ENCODE results near the gene MYRIP. TPM values are rescaled to one million over a fixed set of nuclear protein-coding genes. Genes with fewer than 3 reads are reported as not detected.

Gene MYRIP
- total RNA-seq, 1 experiment from 2014 or later, result 1.6 TPM

GRCh38 chr3:40292637-40293349, 483.4 kb downstream of the MYRIP start (continued):
- TF ChIP-seq ZNF532 (CRISPR knock-in tag; IDR thresholded peaks at IDR 0.05; ENCODE audit: borderline replicate concordance) (no peak), CREM (CRISPR knock-in tag; IDR thresholded peaks at IDR 0.05) (0 out of 2 replicates have a peak, but pooled peaks have one; percentile 23), CDX4 (CRISPR knock-in tag; IDR thresholded peaks at IDR 0.05; ENCODE audit: borderline replicate concordance) (no peak), TEAD1 (CRISPR knock-in tag; IDR thresholded peaks at IDR 0.05) (0 out of 2 replicates have a peak, but pooled peaks have one; percentile 17), IRF2 (CRISPR knock-in tag; IDR thresholded peaks at IDR 0.05; ENCODE audit: borderline replicate concordance, low read depth) (no peak)

- ChIA-PET CTCF (interaction anchor here (1.2 to 2.0 kb wide), 2 partner anchors 15 to 113 kb away, joined by 3 to 8 read pairs; partner anchors contain the start of gene EIF1B), POLR2A (interaction anchor here (0.5 kb wide), 1 partner anchor 47 kb away, joined by 5 read pairs; no protein-coding TSS in a partner anchor)
- Mint-ChIP-seq H3K4me3 (no peak overlapping the region), H3K27ac (no peak overlapping the region), H3K9me3 (no peaks in the 10 kb centered on the region), H3K4me1 (peaks cover 39% of the 10 kb centered on the region), H3K27me3 (ENCODE audit: low read depth) (no peaks in the 10 kb centered on the region), H3K36me3 (no peaks in the 10 kb centered on the region)
- TF ChIP-seq ERG (CRISPR knock-in tag; IDR thresholded peaks at IDR 0.05), result no peak
- TF ChIP-seq PRDM15 (CRISPR knock-in tag; IDR thresholded peaks at IDR 0.05), result no peak
- no peak for TF ChIP-seq ZNF317 (CRISPR knock-in tag; IDR thresholded peaks at IDR 0.05; ENCODE audit: borderline replicate concordance, low read depth)
- TF ChIP-seq ZNF263 (CRISPR knock-in tag; IDR thresholded peaks at IDR 0.05; ENCODE audit: low read depth), result no peak
- TF ChIP-seq ZNF219 (CRISPR knock-in tag; IDR thresholded peaks at IDR 0.05; ENCODE audit: borderline replicate concordance), result no peak
- ATAC-seq (no peak), DNase-seq (ENCODE audit: low spot score) (no peak)
These were observed 485.0 kb downstream of the MYRIP start for GRCh38 chr3:40294434-40294833.

- ChIA-PET POLR2A (no interaction called here), CTCF (no interaction called here)
- Mint-ChIP-seq H3K4me1 (peaks cover 7% of the 10 kb centered on the region), H3K27ac (no peak overlapping the region), H3K4me3 (no peak overlapping the region), H3K27me3 (ENCODE audit: low read depth) (no peaks in the 10 kb centered on the region), H3K36me3 (no peaks in the 10 kb centered on the region), H3K9me3 (peaks cover 9% of the 10 kb centered on the region; the same call in 1 of the 2 replicates)
- DNase-seq (ENCODE audit: low spot score) (no peak), ATAC-seq (no peak)
- TF ChIP-seq ELF4 (CRISPR knock-in tag; IDR thresholded peaks at IDR 0.05; ENCODE audit: low read depth) (no peak), NFE2L1 (CRISPR knock-in tag; IDR thresholded peaks at IDR 0.05) (no peak), ZNF396 (CRISPR knock-in tag; IDR thresholded peaks at IDR 0.05; ENCODE audit: borderline replicate concordance) (no peak), MAX (CRISPR knock-in tag; IDR thresholded peaks at IDR 0.05) (no peak), USF2 (CRISPR knock-in tag; IDR thresholded peaks at IDR 0.05) (no peak), CREB1 (CRISPR knock-in tag; IDR thresholded peaks at IDR 0.05) (no peak), FOXJ3 (CRISPR knock-in tag; IDR thresholded peaks at IDR 0.05; ENCODE audit: borderline replicate concordance) (no peak)
These were observed 488.7 kb downstream of the MYRIP start for GRCh38 chr3:40298075-40298474.
